Pancreas (tissue), 10 donors: ENCODE measurements around the gene SHISA3. TPM values are rescaled to one million over a fixed set of nuclear protein-coding genes. Genes with fewer than 3 reads are reported as not detected.
A peak's percentile ranks its signal among the peaks of the same experiment; 100 is the strongest.

Experiments
- ATAC-seq, 4 donors: fragments of 200-7000 bp; cut with Tn5 transposase; one replicate each; pipeline versions ENCODE4 v1.8.0 to v1.9.1; 2020; ENCODE audit warnings: mild to moderate bottlenecking in 4 of 4, moderate library complexity in 4 of 4
- DNase-seq, 6 donors: peaks; one replicate each; pipeline ENCODE4 v3.0.0-alpha.2; 2020
- FAIRE-seq: peaks from 2 replicates; lab custom pipeline; 2012; peaks lifted over from hg19 to GRCh38; lab: Jason Lieb, UNC
- H3K27ac ChIP-seq, 4 donors: fragments of 200-600 bp; sonication (generic); 1 replicate in 3 of 4; 2 replicates in 1 of 4; pipeline versions ENCODE4 v1.5.0 to v1.8.0; 2020
- H3K27me3 ChIP-seq, 4 donors: fragments of 200-600 bp; one replicate each; pipeline ENCODE4 v1.8.0; 2021
- H3K36me3 ChIP-seq, 3 donors: fragments of 200-600 bp; sonication (generic) in 1 of 3; one replicate each; pipeline versions ENCODE4 v1.5.0 to v1.8.0; 2020 to 2021
- H3K4me1 ChIP-seq, 3 donors: fragments of 200-600 bp; one replicate each; pipeline ENCODE4 v1.8.0; 2021
- H3K4me3 ChIP-seq, 4 donors: fragments of 200-600 bp; sonication (generic) in 2 of 4; one replicate each; pipeline versions ENCODE4 v1.5.0 to v1.8.0; 2020 to 2021
- H3K9me3 ChIP-seq, 4 donors: fragments of 200-600 bp; one replicate each; pipeline ENCODE4 v1.8.0; 2021
- CTCF ChIP-seq, 4 donors: fragments of 200-600 bp; sonication (generic) in 3 of 4; IDR thresholded peaks; one replicate each; pipeline versions ENCODE4 v1.5.0 to v1.8.0; 2021; ENCODE audit warnings: antibody characterized with exemption in 4 of 4
- WGBS, 2 donors: extraction: QIAGEN DNeasy Blood & Tissue Kit; methylation state at CpG; one replicate each; pipeline ENCODE4 v1.1.7; 2013; 5-methylcytosine and 5-hydroxymethylcytosine counted together
- intact Hi-C, 3 donors: fragments of 100-400 bp; cut with DNase I; formaldehyde crosslinking; loops; one replicate each; pipeline versions ENCODE4 v1.11.1 to v1.14.2; 2022
- polyA plus RNA-seq, 2 donors: library from polyadenylated mRNA; stranded (reverse); fragments of 200-250 nt; gene quantifications; one replicate each; pipeline ENCODE4 v1.2.3, GENCODE V29; 2013
- total RNA-seq, 6 donors: library from RNA; stranded (reverse); fragmentation: NEBNext Ultra II Directional in 4 of 6; extraction: Animal tissue kit (Norgen Biotek cat#: 25700) in 4 of 6; gene quantifications; one replicate each; pipeline versions ENCODE4 v1.2.1 to v1.2.4, GENCODE V29; 2021 to 2023
- donor health status: healthy with polysubstance abuse.
- donor health status: DM: no; HTN: no; CAD: no; lungs with moderate emphysema.
- donor health status: DM: no; HTN: no; CAD: no.
- donor health status: control.
- donor health status: control.
- donor health status: Bipolar disorder and iron deficiency.
- donor health status: DM: yes; HTN: yes; CAD: no.
- donor health status: DM: no; HTN: no; CAD: no.
- donor health status: DM: no; HTN: no; CAD: no.
- donor health status: DM: yes; HTN: yes; CAD: no.

The SHISA3 gene
- total and polyA plus RNA-seq, 8 donors: 0.07 to 0.43 (median 0.16) TPM; not detected in 3

- WGBS, 2 donors: 88 to 97% methylated on average over 2 of the region's 2 CpGs
- H3K9me3 ChIP-seq: no peaks in the 10 kb centered on the region
- FAIRE-seq: no peak
- H3K27ac ChIP-seq: no peak overlapping the region
- H3K4me3 ChIP-seq: no peak overlapping the region
- DNase-seq: no peak
- no peak for ATAC-seq
- H3K4me1 ChIP-seq: no peaks in the 10 kb centered on the region
- no peak for TF ChIP-seq CTCF (IDR thresholded peaks at IDR 0.05)
- intact Hi-C loops: no loop called here
- peaks cover 0 to 4% (median 0%) of the 10 kb centered on the region in 4 donors for H3K27me3 ChIP-seq
- H3K36me3 ChIP-seq: no peaks in the 10 kb centered on the region
Measured at GRCh38 chr4:42381666-42382065, 15.6 kb upstream of the SHISA3 start.

DNA sequence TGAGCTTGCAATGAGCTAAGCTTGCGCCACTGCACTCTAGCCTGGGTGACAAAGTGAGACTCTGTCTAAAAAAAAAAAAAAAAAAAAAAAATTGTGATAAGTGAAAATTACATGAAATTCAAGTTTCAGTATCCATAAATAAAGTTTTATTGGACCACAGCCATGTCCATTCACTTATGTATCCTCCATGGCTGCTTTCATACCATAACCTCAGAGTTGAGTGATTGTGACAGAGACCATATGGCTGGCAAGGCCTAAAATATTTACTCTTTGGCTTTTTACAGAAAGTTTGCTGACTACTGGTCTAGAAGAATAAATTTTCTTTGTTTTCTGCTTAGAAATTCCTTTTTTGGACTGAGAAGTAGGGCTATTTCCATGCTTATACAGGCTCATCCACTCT lies 11.8 kb upstream of the SHISA3 start:
- Histone ChIP-seq H3K4me3 (no peak overlapping the region), H3K4me1 (no peaks in the 10 kb centered on the region), H3K27ac (no peak overlapping the region), H3K36me3 (no peaks in the 10 kb centered on the region), H3K9me3 (no peaks in the 10 kb centered on the region), H3K27me3 (no peaks in the 10 kb centered on the region)
- intact Hi-C loops: no loop called here
- DNase-seq (no peak), FAIRE-seq (no peak), ATAC-seq (no peak)
- TF ChIP-seq CTCF (IDR thresholded peaks at IDR 0.05): no peak
- 93 to 100% methylated on average over 1 of the region's 1 CpG for WGBS, 2 donors

GRCh38 chr4:42390622-42391354 lies 6.5 kb upstream of the SHISA3 start:
- no peak for FAIRE-seq
- H3K27me3 ChIP-seq: peaks cover 0 to 8% (median 2%) of the 10 kb centered on the region in 4 donors
- no peak overlapping the region for H3K27ac ChIP-seq
- H3K9me3 ChIP-seq: no peaks in the 10 kb centered on the region
- peaks cover 0 to 13% (median 12%) of the 10 kb centered on the region in 3 donors for H3K4me1 ChIP-seq
- no peak for TF ChIP-seq CTCF (IDR thresholded peaks at IDR 0.05)
- peak; percentile 27 to 65 (median 54) for ATAC-seq
- no peak for DNase-seq
- intact Hi-C loops: no loop called here
- no peak overlapping the region for H3K4me3 ChIP-seq
- 8 to 10% methylated on average over 10 of the region's 10 CpGs for WGBS, 2 donors
- no peaks in the 10 kb centered on the region for H3K36me3 ChIP-seq

- H3K9me3 ChIP-seq: no peaks in the 10 kb centered on the region
- no peak overlapping the region for H3K4me3 ChIP-seq
- H3K4me1 ChIP-seq: peaks cover 0 to 13% (median 12%) of the 10 kb centered on the region in 3 donors
- H3K27ac ChIP-seq: no peak overlapping the region
- WGBS, 2 donors: 9 to 16% methylated on average over 2 of the region's 2 CpGs
- peaks cover 0 to 13% (median 4%) of the 10 kb centered on the region in 4 donors for H3K27me3 ChIP-seq
- no peaks in the 10 kb centered on the region for H3K36me3 ChIP-seq
- ATAC-seq (peak; percentile 43 to 68 (median 53)), DNase-seq (no peak), FAIRE-seq (no peak)
- no peak for TF ChIP-seq CTCF (IDR thresholded peaks at IDR 0.05)
- intact Hi-C loops: no loop called here
Measured at GRCh38 chr4:42391355-42391664, 6.0 kb upstream of the SHISA3 start.

GRCh38 chr4:42391981-42392380 lies 5.3 kb upstream of the SHISA3 start:
- FAIRE-seq (no peak), ATAC-seq (peak in 2 of 4 donors; percentile 30 to 39), DNase-seq (no peak)
- Histone ChIP-seq H3K36me3 (no peaks in the 10 kb centered on the region), H3K9me3 (no peaks in the 10 kb centered on the region), H3K4me1 (peaks cover 0 to 13% (median 12%) of the 10 kb centered on the region in 3 donors), H3K27me3 (peaks cover 0 to 19% (median 6%) of the 10 kb centered on the region in 4 donors), H3K4me3 (no peak overlapping the region), H3K27ac (no peak overlapping the region)
- no peak for TF ChIP-seq CTCF (IDR thresholded peaks at IDR 0.05)
- WGBS, 2 donors: 50% methylated on average over 5 of the region's 5 CpGs
- intact Hi-C loops: no loop called here
